ENCODE data around the gene PNMA6E. TPM values are rescaled to one million over a fixed set of nuclear protein-coding genes. Genes with fewer than 3 reads are reported as not detected.
"Not testable (repeated sequence)": the region's sequence is repeated elsewhere in the genome, so short reads cannot be mapped to it uniquely, and the experiment has no call there.

Gene PNMA6E
- total RNA-seq, 1 donor from 2014 or later: not detected

GRCh38 chrX:153406903-153407302, 5.8 kb upstream of the PNMA6E start:
- no peak for DNase-seq
- no peaks in the 10 kb centered on the region for H3K4me1 Mint-ChIP-seq (ENCODE audit: low read depth, unreplicated experiment)
- no peak overlapping the region for H3K4me3 Mint-ChIP-seq (ENCODE audit: unreplicated experiment)
- H3K27ac Mint-ChIP-seq (ENCODE audit: unreplicated experiment): no peak overlapping the region
- no peaks in the 10 kb centered on the region for H3K36me3 Mint-ChIP-seq (ENCODE audit: unreplicated experiment)
- peaks cover 1% of the 10 kb centered on the region for H3K9me3 Mint-ChIP-seq (ENCODE audit: unreplicated experiment)
- no peaks in the 10 kb centered on the region for H3K27me3 Mint-ChIP-seq (ENCODE audit: unreplicated experiment)
- TF ChIP-seq CTCF (IDR thresholded peaks at IDR 0.05; ENCODE audit: partially characterized antibody, unreplicated experiment): no peak

- H3K27me3 Mint-ChIP-seq (ENCODE audit: unreplicated experiment): no peaks in the 10 kb centered on the region
- no peak for TF ChIP-seq CTCF (IDR thresholded peaks at IDR 0.05; ENCODE audit: partially characterized antibody, unreplicated experiment)
- H3K4me1 Mint-ChIP-seq (ENCODE audit: low read depth, unreplicated experiment): no peaks in the 10 kb centered on the region
- H3K9me3 Mint-ChIP-seq (ENCODE audit: unreplicated experiment): peaks cover 1% of the 10 kb centered on the region
- no peak overlapping the region for H3K4me3 Mint-ChIP-seq (ENCODE audit: unreplicated experiment)
- no peaks in the 10 kb centered on the region for H3K36me3 Mint-ChIP-seq (ENCODE audit: unreplicated experiment)
- H3K27ac Mint-ChIP-seq (ENCODE audit: unreplicated experiment): no peak overlapping the region
- DNase-seq: no peak
Measured at GRCh38 chrX:153406011-153406410, 4.9 kb upstream of the PNMA6E start.

- Mint-ChIP-seq H3K27me3 (ENCODE audit: unreplicated experiment) (no peaks in the 10 kb centered on the region), H3K4me3 (ENCODE audit: unreplicated experiment) (no peak overlapping the region), H3K36me3 (ENCODE audit: unreplicated experiment) (no peaks in the 10 kb centered on the region), H3K4me1 (ENCODE audit: low read depth, unreplicated experiment) (no peaks in the 10 kb centered on the region), H3K9me3 (ENCODE audit: unreplicated experiment) (peaks cover 1% of the 10 kb centered on the region), H3K27ac (ENCODE audit: unreplicated experiment) (no peak overlapping the region)
- DNase-seq: no peak
- no peak for TF ChIP-seq CTCF (IDR thresholded peaks at IDR 0.05; ENCODE audit: partially characterized antibody, unreplicated experiment)
Measured at GRCh38 chrX:153405426-153405825, 4.3 kb upstream of the PNMA6E start.

GRCh38 chrX:153404333-153404732, 3.2 kb upstream of the PNMA6E start:
- DNase-seq; H3K4me3 Mint-ChIP-seq (ENCODE audit: unreplicated experiment); H3K27me3 Mint-ChIP-seq (ENCODE audit: unreplicated experiment); H3K36me3 Mint-ChIP-seq (ENCODE audit: unreplicated experiment); H3K4me1 Mint-ChIP-seq (ENCODE audit: low read depth, unreplicated experiment); H3K27ac Mint-ChIP-seq (ENCODE audit: unreplicated experiment); H3K9me3 Mint-ChIP-seq (ENCODE audit: unreplicated experiment): not testable (repeated sequence)

GRCh38 chrX:153400146-153401132, 711 bp downstream of the PNMA6E start:
- Mint-ChIP-seq H3K27ac (ENCODE audit: unreplicated experiment) (no peak overlapping the region), H3K4me1 (ENCODE audit: low read depth, unreplicated experiment) (no peaks in the 10 kb centered on the region), H3K9me3 (ENCODE audit: unreplicated experiment) (no peaks in the 10 kb centered on the region), H3K36me3 (ENCODE audit: unreplicated experiment) (no peaks in the 10 kb centered on the region), H3K27me3 (ENCODE audit: unreplicated experiment) (no peaks in the 10 kb centered on the region), H3K4me3 (ENCODE audit: unreplicated experiment) (no peak overlapping the region)
- TF ChIP-seq CTCF (IDR thresholded peaks at IDR 0.05; ENCODE audit: partially characterized antibody, unreplicated experiment): peak; percentile 71
- DNase-seq: peak; percentile 54
